HepG2 (cell line): ENCODE results near the gene PAFAH1B2. TPM values are rescaled to one million over a fixed set of nuclear protein-coding genes. Genes with fewer than 3 reads are reported as not detected.

Experiments used
- AFF4 ChIP-seq: sonication (generic); formaldehyde crosslinking; IDR thresholded peaks from 2 replicates; pipeline ENCODE4 v1.4.0; 2020; ENCODE audit warnings: missing genetic modification reagents
- ARID3A ChIP-seq: IDR thresholded peaks from 2 replicates; pipeline ENCODE4 v1.6.1; 2012; ENCODE audit warnings: low read depth, low read length, improper control_type of control experiment
- MED1 ChIP-seq: sonication (generic); formaldehyde crosslinking; IDR thresholded peaks from 2 replicates; pipeline ENCODE4 v1.4.0; 2020; ENCODE audit warnings: missing genetic modification reagents
- MTF2 ChIP-seq: sonication (generic); formaldehyde crosslinking; IDR thresholded peaks from 2 replicates; pipeline ENCODE4 v1.5.0; 2020; ENCODE audit warnings: missing genetic modification reagents, borderline replicate concordance
- NR1H2 ChIP-seq: sonication (generic); formaldehyde crosslinking; IDR thresholded peaks from 2 replicates; pipeline ENCODE4 v1.8.1; 2022; ENCODE audit warnings: low read depth, missing genetic modification reagents, borderline replicate concordance
- TCF12 ChIP-seq, 2 experiments: fragments of 450-650 bp in 1 of 2; sonication (generic) in 1 of 2; formaldehyde crosslinking in 1 of 2; IDR thresholded peaks; 2 replicates each; pipeline versions ENCODE4 v1.6.1 to v1.8.0; 2017 to 2022; ENCODE audit warnings: antibody characterized with exemption in 1 of 2, mild to moderate bottlenecking in 1 of 2, missing genetic modification reagents in 1 of 2, moderate library complexity in 1 of 2
- TCF7L2 ChIP-seq: IDR thresholded peaks from 2 replicates; pipeline ENCODE4 v1.6.1; 2011; ENCODE audit warnings: mild to moderate bottlenecking, low read depth, low read length, moderate library complexity
- ZBTB10 ChIP-seq: sonication (generic); formaldehyde crosslinking; IDR thresholded peaks from 2 replicates; pipeline ENCODE4 v1.4.0; 2020; ENCODE audit warnings: missing genetic modification reagents, borderline replicate concordance
- ZFP41 ChIP-seq: sonication (generic); formaldehyde crosslinking; IDR thresholded peaks from 2 replicates; pipeline ENCODE4 v1.4.0; 2020; ENCODE audit warnings: mild to moderate bottlenecking, missing genetic modification reagents, borderline replicate concordance
- ZNF205 ChIP-seq: IDR thresholded peaks from 2 replicates; pipeline ENCODE4 v1.6.1; 2018; ENCODE audit warnings: missing biosample characterization, missing genetic modification reagents
- ZNF232 ChIP-seq: sonication (generic); formaldehyde crosslinking; IDR thresholded peaks from 2 replicates; pipeline ENCODE4 v1.4.0; 2020; ENCODE audit warnings: missing genetic modification reagents, borderline replicate concordance
- ZNF33A ChIP-seq: sonication (generic); formaldehyde crosslinking; IDR thresholded peaks from 2 replicates; pipeline ENCODE4 v1.5.1; 2020; ENCODE audit warnings: missing genetic modification reagents, mild to moderate bottlenecking, moderate library complexity, borderline replicate concordance
- ZNF713 ChIP-seq: sonication (generic); formaldehyde crosslinking; IDR thresholded peaks from 2 replicates; pipeline ENCODE4 v1.4.0; 2020; ENCODE audit warnings: mild to moderate bottlenecking, missing genetic modification reagents
- ZNF737 ChIP-seq: sonication (generic); formaldehyde crosslinking; IDR thresholded peaks from 2 replicates; pipeline ENCODE4 v1.5.0; 2020; ENCODE audit warnings: missing genetic modification reagents, mild to moderate bottlenecking, borderline replicate concordance
- polyA plus RNA-seq, 8 experiments: library from polyadenylated mRNA; depleted of rRNA in 3 of 8; stranded (reverse) in 7 of 8; unstranded in 1 of 8; fragments of >200 nt; fragmentation: Illumina TruSeq in 4 of 8; extraction: Trizol in 4 of 8; gene quantifications; 2 replicates each; pipeline versions ENCODE4 v1.2.1 to v1.2.3, GENCODE V29; 2011 to 2016; ENCODE audit warnings: low read depth in 4 of 8, missing spikeins in 1 of 8, mixed read lengths in 1 of 8; ENCODE audit not compliant: insufficient read depth in 1 of 8
- total RNA-seq, 5 experiments: library from RNA; depleted of rRNA; stranded (reverse); fragments of >200 nt; fragmentation: Illumina TruSeq; extraction: Trizol; gene quantifications; 2 replicates each; pipeline ENCODE4 v1.2.3, GENCODE V29; 2016; ENCODE audit warnings: low read depth in 1 of 5
- TF ChIP-seq, protein P1 (sequence below), 2 experiments: IDR thresholded peaks; 2 replicates each; pipeline ENCODE4 v1.6.1; 2011 to 2012; ENCODE audit warnings: low read length in 2 of 2, borderline replicate concordance in 1 of 2, low read depth in 1 of 2, mild to moderate bottlenecking in 1 of 2, moderate library complexity in 1 of 2

The PAFAH1B2 gene
- total and polyA plus RNA-seq, 2 of the 13 experiments (the other 11 are each of a cell fraction or from before 2014, with no cell fraction given), result 28.8 to 104 TPM

- TF ChIP-seq ARID3A (no peak), MED1 (CRISPR knock-in tag) (no peak), ZNF205 (CRISPR knock-in tag) (no peak), NR1H2 (no peak), ZBTB10 (CRISPR knock-in tag) (no peak), ZNF737 (CRISPR knock-in tag) (no peak), AFF4 (no peak), ZNF33A (CRISPR knock-in tag) (no peak), TCF7L2 (no peak), TCF12 (IDR thresholded peaks at IDR 0.05) (no peak), TCF12 (CRISPR knock-in tag; IDR thresholded peaks at IDR 0.05) (peak; percentile 57; the same call in 1 of the 2 replicates), MTF2 (CRISPR knock-in tag) (0 out of 2 replicates have a peak, but pooled peaks have one; percentile 45), ZNF232 (CRISPR knock-in tag) (no peak), ZNF713 (CRISPR knock-in tag) (no peak), ZFP41 (CRISPR knock-in tag) (no peak)
- TF ChIP-seq, protein P1, sequence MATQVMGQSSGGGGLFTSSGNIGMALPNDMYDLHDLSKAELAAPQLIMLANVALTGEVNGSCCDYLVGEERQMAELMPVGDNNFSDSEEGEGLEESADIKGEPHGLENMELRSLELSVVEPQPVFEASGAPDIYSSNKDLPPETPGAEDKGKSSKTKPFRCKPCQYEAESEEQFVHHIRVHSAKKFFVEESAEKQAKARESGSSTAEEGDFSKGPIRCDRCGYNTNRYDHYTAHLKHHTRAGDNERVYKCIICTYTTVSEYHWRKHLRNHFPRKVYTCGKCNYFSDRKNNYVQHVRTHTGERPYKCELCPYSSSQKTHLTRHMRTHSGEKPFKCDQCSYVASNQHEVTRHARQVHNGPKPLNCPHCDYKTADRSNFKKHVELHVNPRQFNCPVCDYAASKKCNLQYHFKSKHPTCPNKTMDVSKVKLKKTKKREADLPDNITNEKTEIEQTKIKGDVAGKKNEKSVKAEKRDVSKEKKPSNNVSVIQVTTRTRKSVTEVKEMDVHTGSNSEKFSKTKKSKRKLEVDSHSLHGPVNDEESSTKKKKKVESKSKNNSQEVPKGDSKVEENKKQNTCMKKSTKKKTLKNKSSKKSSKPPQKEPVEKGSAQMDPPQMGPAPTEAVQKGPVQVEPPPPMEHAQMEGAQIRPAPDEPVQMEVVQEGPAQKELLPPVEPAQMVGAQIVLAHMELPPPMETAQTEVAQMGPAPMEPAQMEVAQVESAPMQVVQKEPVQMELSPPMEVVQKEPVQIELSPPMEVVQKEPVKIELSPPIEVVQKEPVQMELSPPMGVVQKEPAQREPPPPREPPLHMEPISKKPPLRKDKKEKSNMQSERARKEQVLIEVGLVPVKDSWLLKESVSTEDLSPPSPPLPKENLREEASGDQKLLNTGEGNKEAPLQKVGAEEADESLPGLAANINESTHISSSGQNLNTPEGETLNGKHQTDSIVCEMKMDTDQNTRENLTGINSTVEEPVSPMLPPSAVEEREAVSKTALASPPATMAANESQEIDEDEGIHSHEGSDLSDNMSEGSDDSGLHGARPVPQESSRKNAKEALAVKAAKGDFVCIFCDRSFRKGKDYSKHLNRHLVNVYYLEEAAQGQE (IDR thresholded peaks at IDR 0.05; ENCODE audit: borderline replicate concordance in 1 of 2, low read depth in 1 of 2, low read length in 2 of 2), result no peak
Observed at GRCh38 chr11:117098269-117099232, 45.5 kb upstream of the PAFAH1B2 start, which contains the start of gene SIK3 (continued).
